ENCODE results near the gene PAEP.

- no peak for TF ChIP-seq CTCF (IDR thresholded peaks at IDR 0.05)
- TF ChIP-seq POLR2A (IDR thresholded peaks at IDR 0.05): no peak
Measured at GRCh38 chr9:135563039-135563476, 1.5 kb downstream of the PAEP start.

All from uterus (tissue), 2 donors.